ENCODE measurements around the gene TOM1L1. TPM values are rescaled to one million over a fixed set of nuclear protein-coding genes. Genes with fewer than 3 reads are reported as not detected.

Gene TOM1L1
- total and polyA plus RNA-seq, 5 donors from 2014 or later: not detected

DNA sequence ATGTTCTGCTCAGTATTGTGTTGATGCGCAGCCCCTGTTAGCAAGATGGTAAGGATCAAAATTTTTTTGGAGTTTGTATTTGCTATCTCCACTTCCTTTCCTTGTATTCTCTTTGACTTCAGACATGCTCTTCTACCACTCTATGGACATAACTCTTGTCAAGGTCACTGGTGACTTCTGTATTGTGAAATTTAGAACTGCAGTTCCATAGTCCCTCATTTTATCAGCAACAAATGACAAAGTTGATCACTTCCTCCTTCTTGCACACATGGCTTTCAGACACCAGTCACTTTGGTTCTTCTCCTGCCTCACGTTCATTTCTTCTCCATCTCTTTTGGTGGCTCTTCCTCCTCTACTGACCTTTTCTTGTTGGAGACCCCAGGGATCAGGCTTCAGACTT is 46.7 kb downstream of the TOM1L1 start:
- ATAC-seq (ENCODE audit: low read depth in 2 of 2) (no peak), DNase-seq (no peak)
- no peaks in the 10 kb centered on the region for H3K4me1 ChIP-seq (ENCODE audit: control insufficient read depth, insufficient read depth, low read length, poor library complexity, severe bottlenecking)
- H3K27ac ChIP-seq (ENCODE audit: insufficient read depth, low read length, poor library complexity, severe bottlenecking): no peak overlapping the region
- peaks cover 27% of the 10 kb centered on the region for H3K27me3 Mint-ChIP-seq
- H3K4me3 Mint-ChIP-seq: no peak overlapping the region
- H3K27ac Mint-ChIP-seq: no peak overlapping the region
- peaks cover 8% of the 10 kb centered on the region for H3K36me3 Mint-ChIP-seq
- no peaks in the 10 kb centered on the region for H3K9me3 ChIP-seq (ENCODE audit: control insufficient read depth in 2 of 2, low read length in 2 of 2)
- no peaks in the 10 kb centered on the region for H3K36me3 ChIP-seq (ENCODE audit: control insufficient read depth, insufficient read depth, low read length)
- H3K27me3 ChIP-seq (ENCODE audit: control insufficient read depth, insufficient read depth, low read length): peaks cover 6% of the 10 kb centered on the region
- H3K4me1 Mint-ChIP-seq: peaks cover 0 to 3% (median 0%) of the 10 kb centered on the region in 4 donors
- peaks cover 0 to 5% (median 0%) of the 10 kb centered on the region in 7 donors for H3K9me3 Mint-ChIP-seq
- no peak overlapping the region for H3K4me3 ChIP-seq (ENCODE audit: low read depth, low read length)

DNA sequence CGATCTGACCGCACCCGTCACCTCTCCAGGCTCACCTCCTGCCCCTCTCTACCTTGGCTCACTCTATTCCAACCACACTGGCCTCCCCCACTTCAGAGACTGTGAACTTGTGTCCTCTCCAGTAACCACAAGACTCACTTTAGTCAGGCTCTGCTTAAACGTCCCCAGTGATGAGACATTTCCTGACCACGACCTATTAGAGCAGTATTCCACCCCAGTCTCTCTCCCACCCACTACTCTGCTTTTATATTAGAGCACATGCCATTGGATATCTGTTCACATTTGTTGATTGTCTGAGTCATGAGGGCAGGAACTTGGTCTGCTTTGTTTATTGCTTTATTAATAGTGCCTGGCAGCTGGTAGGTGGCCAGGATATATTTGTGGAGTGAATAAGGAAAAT is 47.7 kb downstream of the TOM1L1 start:
- Histone ChIP-seq H3K4me3 (ENCODE audit: low read depth, low read length) (no peak overlapping the region), H3K27ac (ENCODE audit: insufficient read depth, low read length, poor library complexity, severe bottlenecking) (no peak overlapping the region), H3K27me3 (ENCODE audit: control insufficient read depth, insufficient read depth, low read length) (peaks cover 6% of the 10 kb centered on the region), H3K9me3 (ENCODE audit: control insufficient read depth in 2 of 2, low read length in 2 of 2) (no peaks in the 10 kb centered on the region), H3K4me1 (ENCODE audit: control insufficient read depth, insufficient read depth, low read length, poor library complexity, severe bottlenecking) (no peaks in the 10 kb centered on the region), H3K36me3 (ENCODE audit: control insufficient read depth, insufficient read depth, low read length) (no peaks in the 10 kb centered on the region)
- no peak for DNase-seq
- H3K27ac Mint-ChIP-seq: no peak overlapping the region
- H3K9me3 Mint-ChIP-seq: peaks cover 0 to 5% (median 0%) of the 10 kb centered on the region in 7 donors
- H3K27me3 Mint-ChIP-seq: peaks cover 27% of the 10 kb centered on the region
- peaks cover 8% of the 10 kb centered on the region for H3K36me3 Mint-ChIP-seq
- ATAC-seq (ENCODE audit: low read depth in 2 of 2): no peak
- peaks cover 0 to 3% (median 0%) of the 10 kb centered on the region in 4 donors for H3K4me1 Mint-ChIP-seq
- H3K4me3 Mint-ChIP-seq: peak overlapping the region in 1 of 4 donors; percentile 33

DNA sequence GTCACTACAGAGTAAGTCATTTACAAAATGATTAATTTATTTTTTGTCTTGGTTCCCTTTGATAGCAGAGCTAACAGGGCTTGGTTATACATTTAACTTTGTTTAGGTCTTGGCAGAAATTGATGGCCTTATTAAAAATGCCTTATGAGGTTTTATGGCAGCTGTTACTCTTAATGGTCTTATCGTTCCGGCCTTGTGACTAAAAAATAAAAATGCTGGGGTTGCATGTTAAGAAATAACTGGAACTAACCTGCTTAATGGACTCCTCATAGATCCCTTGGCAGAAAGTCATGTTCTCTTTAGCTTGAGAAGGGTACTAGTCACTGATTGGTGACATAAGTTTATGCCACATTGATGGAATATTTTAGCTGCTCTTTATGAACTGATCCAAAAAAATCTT is 49.5 kb downstream of the TOM1L1 start:
- Histone ChIP-seq H3K9me3 (ENCODE audit: control insufficient read depth in 2 of 2, low read length in 2 of 2) (no peaks in the 10 kb centered on the region), H3K4me1 (ENCODE audit: control insufficient read depth, insufficient read depth, low read length, poor library complexity, severe bottlenecking) (no peaks in the 10 kb centered on the region), H3K27ac (ENCODE audit: insufficient read depth, low read length, poor library complexity, severe bottlenecking) (no peak overlapping the region), H3K4me3 (ENCODE audit: low read depth, low read length) (no peak overlapping the region), H3K27me3 (ENCODE audit: control insufficient read depth, insufficient read depth, low read length) (peaks cover 6% of the 10 kb centered on the region), H3K36me3 (ENCODE audit: control insufficient read depth, insufficient read depth, low read length) (no peaks in the 10 kb centered on the region)
- H3K4me1 Mint-ChIP-seq: peaks cover 0 to 3% (median 0%) of the 10 kb centered on the region in 4 donors
- no peak for DNase-seq
- no peak overlapping the region for H3K4me3 Mint-ChIP-seq
- no peak for ATAC-seq (ENCODE audit: low read depth in 2 of 2)
- H3K9me3 Mint-ChIP-seq: peaks cover 0 to 2% (median 0%) of the 10 kb centered on the region in 7 donors
- H3K36me3 Mint-ChIP-seq: peaks cover 13% of the 10 kb centered on the region
- peaks cover 19% of the 10 kb centered on the region for H3K27me3 Mint-ChIP-seq
- no peak overlapping the region for H3K27ac Mint-ChIP-seq

- peaks cover 10% of the 10 kb centered on the region for H3K27me3 Mint-ChIP-seq
- peaks cover 0 to 3% (median 0%) of the 10 kb centered on the region in 4 donors for H3K4me1 Mint-ChIP-seq
- Histone ChIP-seq H3K27ac (ENCODE audit: insufficient read depth, low read length, poor library complexity, severe bottlenecking) (no peak overlapping the region), H3K36me3 (ENCODE audit: control insufficient read depth, insufficient read depth, low read length) (no peaks in the 10 kb centered on the region), H3K4me1 (ENCODE audit: control insufficient read depth, insufficient read depth, low read length, poor library complexity, severe bottlenecking) (no peaks in the 10 kb centered on the region), H3K4me3 (ENCODE audit: low read depth, low read length) (no peak overlapping the region), H3K27me3 (ENCODE audit: control insufficient read depth, insufficient read depth, low read length) (peaks cover 1% of the 10 kb centered on the region), H3K9me3 (ENCODE audit: control insufficient read depth in 2 of 2, low read length in 2 of 2) (no peaks in the 10 kb centered on the region)
- no peak for DNase-seq
- peaks cover 13% of the 10 kb centered on the region for H3K36me3 Mint-ChIP-seq
- no peak overlapping the region for H3K4me3 Mint-ChIP-seq
- ATAC-seq (ENCODE audit: low read depth in 2 of 2): no peak
- no peak overlapping the region for H3K27ac Mint-ChIP-seq
- H3K9me3 Mint-ChIP-seq: peaks cover 0 to 2% (median 0%) of the 10 kb centered on the region in 7 donors
Observed at GRCh38 chr17:54951286-54951685, 50.6 kb downstream of the TOM1L1 start.

DNA sequence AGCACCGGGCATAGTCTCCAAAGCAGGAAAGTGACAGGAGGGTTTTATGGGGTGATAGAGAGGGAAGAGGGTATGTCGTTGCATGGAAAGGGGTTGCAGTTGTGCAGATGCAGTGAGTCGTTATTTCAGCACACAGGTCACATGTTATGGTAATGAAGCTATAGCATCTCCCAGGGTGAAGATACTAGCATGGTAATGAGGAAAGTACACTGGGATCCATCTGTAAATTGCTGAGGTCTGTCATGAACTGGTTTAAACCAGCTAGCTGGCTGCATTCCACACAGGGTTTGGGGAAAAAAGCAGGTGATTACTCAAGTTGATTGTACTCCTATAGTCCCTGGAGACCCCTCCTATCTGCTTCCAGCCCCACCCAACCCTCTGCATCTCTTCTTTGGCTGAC is 56.1 kb downstream of the TOM1L1 start:
- Mint-ChIP-seq H3K27me3 (no peaks in the 10 kb centered on the region), H3K9me3 (no peaks in the 10 kb centered on the region), H3K4me3 (no peak overlapping the region), H3K36me3 (peaks cover 36% of the 10 kb centered on the region), H3K4me1 (peaks cover 4 to 10% (median 5%) of the 10 kb centered on the region in 4 donors), H3K27ac (peak overlapping the region in 1 of 3 donors; percentile 38)
- Histone ChIP-seq H3K27ac (ENCODE audit: insufficient read depth, low read length, poor library complexity, severe bottlenecking) (no peak overlapping the region), H3K36me3 (ENCODE audit: control insufficient read depth, insufficient read depth, low read length) (peaks cover 34% of the 10 kb centered on the region), H3K9me3 (ENCODE audit: control insufficient read depth in 2 of 2, low read length in 2 of 2) (no peaks in the 10 kb centered on the region), H3K4me1 (ENCODE audit: control insufficient read depth, insufficient read depth, low read length, poor library complexity, severe bottlenecking) (no peaks in the 10 kb centered on the region), H3K4me3 (ENCODE audit: low read depth, low read length) (no peak overlapping the region), H3K27me3 (ENCODE audit: control insufficient read depth, insufficient read depth, low read length) (no peaks in the 10 kb centered on the region)
- DNase-seq (no peak), ATAC-seq (ENCODE audit: low read depth in 2 of 2) (no peak)

GRCh38 chr17:54967621-54968261 is 67.1 kb downstream of the TOM1L1 start:
- H3K4me3 ChIP-seq (ENCODE audit: low read depth, low read length): peak overlapping the region; percentile 94

DNA sequence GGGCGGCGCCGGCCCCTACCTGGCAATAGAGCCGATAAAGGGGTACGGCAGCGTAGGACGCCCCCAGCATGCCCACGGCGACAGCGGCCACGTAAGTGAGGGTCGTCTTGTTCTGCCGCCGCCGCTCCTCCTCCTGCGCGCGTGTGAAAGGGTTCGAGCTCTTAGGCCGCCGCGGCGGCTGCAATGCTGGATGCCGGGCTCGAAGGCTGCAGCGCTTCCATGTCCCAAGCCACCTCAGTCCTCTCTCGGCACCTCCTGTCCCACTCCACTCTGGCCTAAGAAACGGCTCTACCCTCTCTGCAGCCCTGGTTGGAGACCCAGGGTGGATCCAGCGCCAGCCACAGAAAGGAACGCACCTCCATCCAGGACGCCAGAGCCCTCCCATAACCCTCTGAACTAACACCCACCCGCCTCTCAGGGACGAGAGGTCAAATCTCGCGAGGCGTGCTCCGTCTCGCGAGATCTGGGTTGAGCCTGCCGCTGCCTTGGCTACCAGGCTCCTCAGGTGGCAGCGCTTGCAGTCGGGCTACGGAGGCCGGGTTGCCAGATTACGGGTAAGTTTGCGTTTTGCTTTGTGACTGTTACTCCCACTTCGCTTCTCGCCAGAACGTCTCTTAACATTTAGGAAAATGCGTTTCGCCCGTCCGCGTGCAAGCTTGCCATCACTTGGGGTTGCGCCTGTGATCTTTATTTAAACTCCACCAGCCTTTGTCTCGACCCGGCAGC is 67.8 kb downstream of the TOM1L1 start, which contains the start of the genes COX11 and STXBP4:
TSS of gene COX11 (minus strand) at position 393 of the 726 bp plus-strand sequence. CDS start at position 385, 8 bp downstream.
TSS of gene STXBP4 (plus strand) at position 504 of the 726 bp plus-strand sequence. CDS start 17,455 bp downstream, outside the sequence.
- no peaks in the 10 kb centered on the region for H3K9me3 Mint-ChIP-seq
- H3K4me3 ChIP-seq (ENCODE audit: low read depth, low read length): peak within 1 kb of the TSS; percentile 94
- ATAC-seq (ENCODE audit: low read depth in 2 of 2): peak; percentile 94 to 95

More at GRCh38 chr17:54967621-54968261, 67.1 kb downstream of the TOM1L1 start:
- ATAC-seq (ENCODE audit: low read depth in 2 of 2) (peak; percentile 13 to 22), DNase-seq (no peak)
- peak overlapping the region; percentile 79 for H3K27ac ChIP-seq (ENCODE audit: insufficient read depth, low read length, poor library complexity, severe bottlenecking)
- Mint-ChIP-seq H3K27me3 (no peaks in the 10 kb centered on the region), H3K4me1 (peaks cover 6 to 34% (median 31%) of the 10 kb centered on the region in 4 donors), H3K9me3 (no peaks in the 10 kb centered on the region), H3K36me3 (peaks cover 16% of the 10 kb centered on the region), H3K4me3 (no peak overlapping the region), H3K27ac (peak overlapping the region in 1 of 3 donors; percentile 74)
- no peaks in the 10 kb centered on the region for H3K27me3 ChIP-seq (ENCODE audit: control insufficient read depth, insufficient read depth, low read length)
- peaks cover 27% of the 10 kb centered on the region for H3K4me1 ChIP-seq (ENCODE audit: control insufficient read depth, insufficient read depth, low read length, poor library complexity, severe bottlenecking)
- peaks cover 19% of the 10 kb centered on the region for H3K36me3 ChIP-seq (ENCODE audit: control insufficient read depth, insufficient read depth, low read length)
- no peaks in the 10 kb centered on the region for H3K9me3 ChIP-seq (ENCODE audit: control insufficient read depth in 2 of 2, low read length in 2 of 2)

More for the DNA sequence above, 67.8 kb downstream of the TOM1L1 start, which contains the start of the genes COX11 and STXBP4:
- peak within 1 kb of the TSS in 1 of 3 donors; percentile 74 for H3K27ac Mint-ChIP-seq
- no peaks in the 10 kb centered on the region for H3K27me3 Mint-ChIP-seq
- H3K36me3 ChIP-seq (ENCODE audit: control insufficient read depth, insufficient read depth, low read length): peaks cover 12% of the 10 kb centered on the region
- DNase-seq: peak; percentile 91 to 98 (median 95)
- no peaks in the 10 kb centered on the region for H3K9me3 ChIP-seq (ENCODE audit: control insufficient read depth in 2 of 2, low read length in 2 of 2)
- H3K27me3 ChIP-seq (ENCODE audit: control insufficient read depth, insufficient read depth, low read length): no peaks in the 10 kb centered on the region
- H3K4me1 ChIP-seq (ENCODE audit: control insufficient read depth, insufficient read depth, low read length, poor library complexity, severe bottlenecking): peaks cover 27% of the 10 kb centered on the region
- H3K4me3 Mint-ChIP-seq: no peak within 1 kb of the TSS
- peaks cover 6 to 35% (median 32%) of the 10 kb centered on the region in 4 donors for H3K4me1 Mint-ChIP-seq
- H3K36me3 Mint-ChIP-seq: peaks cover 12% of the 10 kb centered on the region
- peak within 1 kb of the TSS; percentile 79 for H3K27ac ChIP-seq (ENCODE audit: insufficient read depth, low read length, poor library complexity, severe bottlenecking)
